Astrocyte (in vitro differentiated cells and primary cell): ENCODE data around the gene COL9A3.

Experiments used
- EZH2 ChIP-seq: IDR thresholded peaks from 2 replicates; pipeline ENCODE4 v1.6.1; 2012; ENCODE audit warnings: mild to moderate bottlenecking, low read length, inconsistent platforms; ENCODE audit not compliant: insufficient read depth
- TF ChIP-seq, protein P1 (sequence below): IDR thresholded peaks from 2 replicates; pipeline ENCODE4 v1.5.1; 2011; ENCODE audit warnings: low read depth, mild to moderate bottlenecking, inconsistent platforms, low read length, moderate library complexity; ENCODE audit not compliant: insufficient read depth

- TF ChIP-seq, protein P1, sequence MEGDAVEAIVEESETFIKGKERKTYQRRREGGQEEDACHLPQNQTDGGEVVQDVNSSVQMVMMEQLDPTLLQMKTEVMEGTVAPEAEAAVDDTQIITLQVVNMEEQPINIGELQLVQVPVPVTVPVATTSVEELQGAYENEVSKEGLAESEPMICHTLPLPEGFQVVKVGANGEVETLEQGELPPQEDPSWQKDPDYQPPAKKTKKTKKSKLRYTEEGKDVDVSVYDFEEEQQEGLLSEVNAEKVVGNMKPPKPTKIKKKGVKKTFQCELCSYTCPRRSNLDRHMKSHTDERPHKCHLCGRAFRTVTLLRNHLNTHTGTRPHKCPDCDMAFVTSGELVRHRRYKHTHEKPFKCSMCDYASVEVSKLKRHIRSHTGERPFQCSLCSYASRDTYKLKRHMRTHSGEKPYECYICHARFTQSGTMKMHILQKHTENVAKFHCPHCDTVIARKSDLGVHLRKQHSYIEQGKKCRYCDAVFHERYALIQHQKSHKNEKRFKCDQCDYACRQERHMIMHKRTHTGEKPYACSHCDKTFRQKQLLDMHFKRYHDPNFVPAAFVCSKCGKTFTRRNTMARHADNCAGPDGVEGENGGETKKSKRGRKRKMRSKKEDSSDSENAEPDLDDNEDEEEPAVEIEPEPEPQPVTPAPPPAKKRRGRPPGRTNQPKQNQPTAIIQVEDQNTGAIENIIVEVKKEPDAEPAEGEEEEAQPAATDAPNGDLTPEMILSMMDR, result no peak
- TF ChIP-seq EZH2, result no peak
These were observed 39.4 kb upstream of the COL9A3 start for GRCh38 chr20:62777528-62777830.
